Measurements from ENCODE around the gene RPS3.
"Not testable (repeated sequence)": the region's sequence is repeated elsewhere in the genome, so short reads cannot be mapped to it uniquely, and the experiment has no call there.

The RPS3 gene

DNA sequence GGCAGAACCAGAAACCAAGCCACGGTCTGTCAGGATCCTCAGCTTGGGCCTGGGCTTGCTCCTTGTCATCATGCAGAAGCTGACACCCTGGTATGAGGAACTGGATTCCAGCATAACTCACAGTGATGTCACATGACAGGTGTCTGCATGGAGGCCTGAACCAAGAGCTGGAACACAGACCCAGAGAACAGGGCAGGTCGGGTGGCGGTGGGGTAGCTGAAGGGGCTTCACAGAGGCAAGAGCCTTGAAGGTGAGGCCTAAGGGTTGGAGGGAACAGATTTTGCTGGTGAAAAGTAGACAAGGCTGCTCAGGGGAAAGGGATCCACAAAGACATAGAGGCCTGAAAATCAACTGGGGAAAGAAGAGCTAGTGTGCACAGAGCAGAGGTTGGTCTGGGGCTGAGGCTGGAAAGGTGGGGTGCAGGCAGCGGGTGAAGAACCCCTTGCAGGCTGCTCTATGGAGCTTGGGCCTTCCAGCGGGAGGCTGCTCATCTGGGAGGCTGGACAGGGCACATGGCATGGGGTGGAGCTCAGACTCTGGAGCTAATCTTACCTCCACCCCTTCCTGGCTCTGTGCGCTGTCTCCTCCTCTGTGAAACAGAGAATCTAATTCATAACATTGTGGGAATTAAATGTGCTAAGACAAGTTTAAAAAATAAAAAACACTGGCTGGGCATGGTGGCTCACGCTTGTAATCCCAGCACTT is 18.4 kb upstream of the RPS3 start:
- peak; percentile 11 for DNase-seq

DNA sequence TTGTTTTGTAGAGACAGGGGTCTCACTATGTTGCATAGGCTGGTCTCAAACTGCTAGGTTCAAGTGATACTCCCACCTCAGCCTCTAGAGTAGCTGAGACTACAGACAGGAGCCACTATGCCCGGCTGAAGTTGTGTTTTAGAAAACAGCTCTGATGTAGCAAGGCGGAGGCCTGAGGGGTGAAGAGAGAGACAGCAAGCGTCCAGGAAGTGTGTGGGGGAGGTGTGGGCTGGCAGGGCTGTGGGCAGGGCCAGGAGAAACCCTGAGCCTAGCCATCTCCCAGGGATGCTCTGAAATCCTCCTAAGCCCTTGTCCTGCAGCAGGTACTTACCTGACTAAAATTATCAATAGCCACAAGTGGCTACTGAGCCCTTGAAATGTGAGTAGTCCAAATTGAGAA is 16.1 kb upstream of the RPS3 start:
- DNase-seq, result peak; percentile 42

GRCh38 chr11:75384438-75385080 is 14.8 kb upstream of the RPS3 start:
- DNase-seq, result peak; percentile 72

DNA sequence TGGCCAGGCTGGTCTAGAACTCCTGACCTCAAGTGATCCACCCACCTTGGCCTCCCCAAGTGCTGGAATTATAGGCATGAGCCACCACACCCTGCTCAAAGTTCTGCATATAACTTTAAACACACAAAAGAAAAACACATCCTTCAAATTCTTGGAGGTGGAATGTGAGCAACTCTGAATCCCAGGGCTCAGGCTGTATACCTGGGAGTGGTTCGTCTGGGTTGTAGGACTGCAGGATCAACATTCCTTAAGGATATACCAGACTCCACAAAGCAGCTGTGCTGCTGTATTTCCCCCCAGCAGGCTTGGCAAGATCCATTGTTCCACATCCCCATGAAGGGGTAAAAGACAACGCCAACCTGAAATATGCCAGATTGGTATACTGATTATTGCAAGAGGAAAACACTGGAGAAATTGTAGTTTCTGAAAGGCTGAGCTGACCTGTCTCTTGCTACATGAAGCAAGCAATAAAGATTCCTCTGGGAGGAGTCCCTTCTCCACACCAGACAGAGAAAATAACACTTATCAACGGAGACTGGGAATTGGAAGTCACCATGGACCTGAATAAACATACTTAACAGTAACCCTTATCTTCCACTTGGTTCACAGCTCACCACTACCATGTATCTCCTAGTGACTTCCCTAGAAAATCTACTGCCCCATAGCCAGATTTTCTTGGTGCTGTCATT is 12.2 kb upstream of the RPS3 start:
- DNase-seq, result no peak

- DNase-seq, result no peak
These were observed 11.5 kb upstream of the RPS3 start for GRCh38 chr11:75387736-75388294.

DNA sequence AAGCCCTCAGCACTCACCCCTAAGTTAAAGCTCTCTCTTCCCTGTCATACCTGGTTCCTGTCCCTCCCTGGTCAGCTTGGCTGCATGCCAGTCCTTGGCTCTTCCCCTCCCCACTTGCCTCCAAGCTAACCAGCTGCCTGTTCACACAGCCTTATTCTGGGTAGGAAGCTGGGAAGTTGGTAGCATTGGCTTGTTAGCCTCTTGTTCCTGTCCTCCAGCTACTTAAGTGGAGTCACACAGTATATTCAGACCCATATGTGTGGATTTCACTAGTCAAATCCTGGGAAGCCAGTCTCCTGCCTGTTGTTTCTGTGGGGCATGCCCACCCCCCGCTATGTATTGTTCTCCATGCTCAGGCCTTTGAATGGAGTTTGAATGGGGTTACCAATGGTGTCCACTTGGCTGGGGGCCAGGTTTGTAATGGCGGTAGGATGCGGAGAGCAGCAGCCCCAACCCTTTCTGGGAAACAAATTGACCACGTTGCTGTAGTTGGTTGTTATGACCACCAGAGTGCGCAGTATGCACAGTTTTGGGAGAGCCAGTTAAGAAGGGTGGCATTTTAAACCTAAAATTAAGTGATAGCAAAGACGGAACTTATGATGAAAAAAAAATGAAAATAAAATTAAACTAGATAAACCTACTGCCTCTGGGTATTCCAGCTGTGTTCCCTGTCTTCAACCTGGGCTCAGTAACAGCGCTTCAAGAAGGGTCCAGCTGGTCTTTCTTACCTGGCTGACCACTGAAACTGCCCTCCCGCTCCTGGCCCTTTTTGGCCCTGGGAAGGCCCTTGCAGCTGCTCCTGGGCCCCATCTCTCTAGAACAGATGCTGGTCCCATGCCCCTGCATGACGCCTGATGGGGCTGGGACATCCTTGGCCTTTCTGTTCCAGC is 10.7 kb upstream of the RPS3 start:
- peak; percentile 73 for DNase-seq

DNA sequence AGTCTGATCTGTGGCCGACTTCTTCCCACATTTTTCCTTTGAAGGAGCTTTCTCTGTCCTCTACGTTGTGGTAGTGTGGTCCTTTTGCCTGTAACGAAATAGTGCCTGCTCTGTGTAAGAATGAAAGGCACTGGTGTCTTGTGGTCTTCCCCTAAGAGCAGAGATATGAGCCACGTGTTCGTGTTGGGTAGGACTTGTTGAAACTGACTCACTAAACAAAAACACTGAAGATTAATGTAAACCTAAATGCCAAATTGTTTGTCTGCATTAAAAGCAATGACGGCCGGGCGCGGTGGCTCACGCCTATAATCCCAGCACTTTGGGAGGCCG is 10.1 kb upstream of the RPS3 start:
- DNase-seq, result no peak

DNA sequence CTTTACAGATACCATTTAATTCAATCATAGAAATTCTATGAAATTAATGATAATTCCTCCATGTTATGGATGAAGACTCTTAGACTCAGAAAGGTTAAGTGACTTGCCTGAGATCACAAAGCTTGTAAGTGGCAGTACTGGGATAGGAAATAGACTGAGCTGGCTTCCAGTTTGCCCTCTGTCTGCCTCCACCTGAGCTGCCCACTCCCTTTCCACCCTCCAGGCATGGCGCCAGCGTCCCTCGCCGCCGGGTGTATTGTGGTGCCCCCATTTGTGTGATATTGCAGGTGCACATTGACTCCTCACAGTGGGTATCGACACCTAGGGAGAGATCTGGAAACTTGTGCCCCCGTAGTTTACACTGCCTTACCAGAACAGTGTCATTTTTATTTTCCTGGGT is 9.4 kb upstream of the RPS3 start:
- no peak for DNase-seq

GRCh38 chr11:75394085-75394840 is 5.1 kb upstream of the RPS3 start:
- no peak for DNase-seq

- no peak for DNase-seq
These were observed 412 bp upstream of the RPS3 start for GRCh38 chr11:75398906-75399305.

DNA sequence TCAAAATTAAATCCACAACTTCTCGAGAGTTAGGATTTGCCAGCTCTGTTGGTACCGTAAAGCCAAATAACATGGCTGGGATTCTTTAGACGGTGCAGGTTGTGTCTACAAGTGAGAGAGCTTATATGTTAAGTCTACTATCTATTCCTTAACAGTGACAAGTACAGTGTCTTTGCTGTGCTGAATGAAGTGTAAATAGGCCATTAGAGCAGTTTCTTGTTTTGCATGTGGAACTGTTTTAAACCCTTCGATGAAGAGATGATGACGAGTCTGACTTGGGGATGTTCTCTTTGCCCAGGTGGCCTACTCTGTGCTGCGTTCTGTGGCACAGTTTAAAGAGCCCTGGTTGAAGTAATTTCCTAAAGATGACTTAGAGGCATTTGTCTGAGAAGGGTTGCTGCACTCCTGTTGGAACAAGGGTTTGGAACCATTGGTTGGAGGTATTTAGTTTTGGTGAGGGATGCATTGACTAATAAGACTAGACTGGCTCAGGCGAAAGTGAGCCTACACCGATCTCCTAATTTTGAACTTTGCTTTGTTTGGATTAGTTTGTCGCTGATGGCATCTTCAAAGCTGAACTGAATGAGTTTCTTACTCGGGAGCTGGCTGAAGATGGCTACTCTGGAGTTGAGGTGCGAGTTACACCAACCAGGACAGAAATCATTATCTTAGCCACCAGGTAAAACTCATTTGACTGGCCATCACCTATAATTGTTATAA is 988 bp downstream of the RPS3 start:
- DNase-seq, result no peak

DNA sequence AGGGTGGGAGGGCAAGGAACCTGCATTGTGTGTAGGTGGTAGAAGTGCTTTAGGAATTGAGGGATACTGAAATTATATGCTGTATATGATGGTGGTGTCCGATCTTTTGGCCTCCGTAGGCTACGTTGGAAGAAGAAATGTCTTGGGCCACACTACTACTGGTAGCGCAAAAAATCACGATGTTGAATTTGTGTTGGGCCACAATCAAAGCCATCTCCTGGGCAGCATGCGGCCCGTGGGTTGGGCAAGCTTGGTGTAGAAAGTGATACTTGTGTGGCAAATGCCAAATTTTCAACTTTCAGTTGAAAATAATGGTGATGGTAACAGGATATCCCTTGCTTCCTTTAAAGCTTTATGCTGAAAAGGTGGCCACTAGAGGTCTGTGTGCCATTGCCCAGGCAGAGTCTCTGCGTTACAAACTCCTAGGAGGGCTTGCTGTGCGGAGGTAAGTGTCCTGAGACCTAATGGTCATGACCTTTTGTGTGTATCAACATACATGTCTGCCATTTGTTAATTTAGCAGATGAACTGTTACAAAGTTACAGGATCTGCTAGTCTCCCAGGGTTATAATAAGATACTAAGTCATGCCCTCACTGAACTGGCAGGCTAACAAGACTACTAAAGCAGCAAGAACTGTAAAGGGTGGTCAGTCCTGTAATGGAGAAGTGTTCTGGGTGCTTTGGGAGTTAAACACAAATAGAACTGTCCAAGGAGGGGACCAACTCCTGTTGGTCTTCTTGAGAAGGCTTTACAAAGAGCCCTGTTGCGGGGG is 2.9 kb downstream of the RPS3 start:
- no peak for DNase-seq

DNA sequence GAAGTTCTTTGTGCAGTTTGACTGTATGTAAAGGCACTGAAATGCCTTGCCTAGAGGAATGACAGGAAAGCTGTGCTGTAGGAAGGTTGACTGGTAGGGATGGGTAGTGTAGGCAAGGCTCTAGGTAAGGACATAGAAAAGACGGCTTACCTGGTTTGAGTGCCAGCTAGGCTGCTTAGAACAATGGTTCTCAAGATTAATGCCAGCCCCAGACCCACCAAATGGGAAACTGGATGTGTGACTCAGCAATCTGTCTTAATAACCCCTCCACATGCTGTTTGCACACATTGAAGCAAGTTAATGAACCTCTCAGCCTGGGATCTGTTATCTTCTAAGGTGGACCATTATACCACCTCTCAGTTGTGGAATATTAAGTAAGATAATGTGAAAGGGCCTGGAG is 3.7 kb downstream of the RPS3 start:
- no peak for DNase-seq

- DNase-seq, result no peak
These were observed 4.8 kb downstream of the RPS3 start for GRCh38 chr11:75403983-75404658.

GRCh38 chr11:75406338-75406777 is 7.0 kb downstream of the RPS3 start:
- DNase-seq, result no peak

GRCh38 chr11:75408957-75409219 is 9.6 kb downstream of the RPS3 start:
- DNase-seq, result no peak

DNA sequence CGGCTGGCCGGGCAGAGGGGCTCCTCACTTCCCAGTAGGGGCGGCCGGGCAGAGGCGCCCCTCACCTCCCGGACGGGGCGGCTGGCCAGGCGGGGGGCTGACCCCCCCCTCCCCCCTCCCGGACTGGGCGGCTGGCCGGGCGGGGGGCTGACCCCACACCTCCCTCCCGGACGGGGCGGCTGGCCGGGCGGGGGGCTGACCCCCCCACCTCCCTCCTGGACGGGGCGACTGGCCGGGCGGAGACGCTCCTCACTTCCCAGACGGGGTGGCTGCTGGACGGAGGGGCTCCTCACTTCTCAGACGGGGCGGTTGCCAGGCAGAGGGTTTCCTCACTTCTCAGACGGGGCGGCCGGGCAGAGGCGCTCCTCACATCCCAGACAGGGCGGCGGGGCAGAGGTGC is 10.7 kb downstream of the RPS3 start:
- not testable (repeated sequence) for DNase-seq

DNA sequence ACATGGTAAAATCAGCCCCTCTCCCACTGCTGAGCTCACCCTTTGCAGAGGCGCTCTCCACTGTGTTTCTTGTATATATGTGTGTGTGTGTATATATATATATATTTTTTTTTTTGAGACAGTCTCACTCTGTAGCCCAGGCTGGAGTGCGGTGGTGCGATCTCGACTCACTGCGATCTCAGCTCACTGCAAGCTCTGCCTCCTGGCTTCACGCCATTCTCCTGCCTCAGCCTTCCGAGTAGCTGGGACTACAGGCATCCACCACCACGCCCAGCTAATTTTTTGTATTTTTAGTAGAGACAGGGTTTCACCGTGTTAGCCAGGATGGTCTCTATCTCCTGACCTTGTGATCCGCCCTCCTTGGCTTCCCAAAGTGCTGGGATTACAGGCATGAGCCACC is 13.8 kb downstream of the RPS3 start:
- DNase-seq, result not testable (repeated sequence)

GRCh38 chr11:75413864-75414263 is 14.5 kb downstream of the RPS3 start:
- DNase-seq, result no peak

Measured in CD4-positive, alpha-beta T cell treated with Interferon gamma for 1 hour (primary cell).